Sigmoid colon (tissue), 4 donors: ENCODE data around the gene DUSP19.

Experiments
- CTCF ChIP-seq, 4 experiments: fragments of 450-650 bp in 3 of 4; fragments of 200-600 bp in 1 of 4; IDR thresholded peaks; one replicate each; pipeline ENCODE4 v1.5.1; 2016 to 2019; ENCODE audit warnings: antibody characterized with exemption in 4 of 4, mild to moderate bottlenecking in 3 of 4, moderate library complexity in 2 of 4
- POLR2A ChIP-seq, 2 donors: fragments of 450-650 bp; IDR thresholded peaks; one replicate each; pipeline ENCODE4 v1.6.1; 2016; ENCODE audit warnings: antibody characterized with exemption in 2 of 2, mild to moderate bottlenecking in 2 of 2, moderate library complexity in 2 of 2
- POLR2AphosphoS5 ChIP-seq, 4 donors: sonication (generic); formaldehyde crosslinking; IDR thresholded peaks; one replicate each; pipeline ENCODE4 v1.6.1; 2017; ENCODE audit warnings: antibody characterized with exemption in 4 of 4

- TF ChIP-seq POLR2A (IDR thresholded peaks at IDR 0.05): no peak
- no peak for TF ChIP-seq POLR2AphosphoS5 (IDR thresholded peaks at IDR 0.05)
- TF ChIP-seq CTCF (IDR thresholded peaks at IDR 0.05): no peak
These were observed 34.0 kb downstream of the DUSP19 start for GRCh38 chr2:183112577-183112976.
